ENCODE data around the gene NEUROG3. TPM values are rescaled to one million over a fixed set of nuclear protein-coding genes. Genes with fewer than 3 reads are reported as not detected.

Gene NEUROG3
- total and polyA plus RNA-seq, 2 experiments from 2014 or later, result 0.87 TPM; not detected in 1

DNA sequence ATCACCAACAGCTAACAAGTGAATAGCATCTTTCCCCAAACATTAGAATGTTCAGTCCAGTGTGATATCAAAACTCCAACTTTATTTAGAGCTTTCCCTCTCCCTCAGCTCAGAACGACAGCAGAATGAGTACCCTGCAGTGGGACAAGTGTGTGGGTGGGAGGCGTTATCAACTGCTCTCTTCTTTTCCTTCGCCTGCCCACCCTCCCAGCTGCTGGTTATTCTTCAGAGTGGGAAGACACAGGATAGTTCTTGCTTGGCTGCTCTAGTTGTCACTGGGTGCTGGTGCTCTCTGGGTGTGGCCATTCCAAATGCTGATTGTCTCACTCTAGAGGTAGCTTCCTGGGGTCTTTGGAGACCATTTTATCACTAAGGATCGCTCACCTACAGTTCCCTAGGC lies 43.1 kb upstream of the NEUROG3 start:
- no peak for DNase-seq (ENCODE audit: low spot score)
- Histone ChIP-seq H3K9me2 (replicated peaks; ENCODE audit: insufficient read depth) (no peaks in the 10 kb centered on the region), H3K4me1 (ENCODE audit: insufficient read depth) (no peaks in the 10 kb centered on the region), H3K27me3 (no peaks in the 10 kb centered on the region), H3K4me2 (no peak overlapping the region), H3K79me2 (no peaks in the 10 kb centered on the region), H3K4me3 (no peak overlapping the region), H3K9me3 (ENCODE audit: low read depth) (no peaks in the 10 kb centered on the region), H2AFZ (no peak overlapping the region), H3K36me3 (replicated peaks; ENCODE audit: insufficient read depth, low read depth) (no peaks in the 10 kb centered on the region), H4K20me1 (ENCODE audit: insufficient read depth, poor library complexity, severe bottlenecking) (no peaks in the 10 kb centered on the region), H3K27ac (no peak overlapping the region)
- TF ChIP-seq EZH2phosphoT487 (IDR thresholded peaks at IDR 0.05; ENCODE audit: low read depth, severe bottlenecking, unreplicated experiment) (no peak), EZH2 (IDR thresholded peaks at IDR 0.05; ENCODE audit: borderline replicate concordance) (no peak)
- TF ChIP-seq, protein P1, sequence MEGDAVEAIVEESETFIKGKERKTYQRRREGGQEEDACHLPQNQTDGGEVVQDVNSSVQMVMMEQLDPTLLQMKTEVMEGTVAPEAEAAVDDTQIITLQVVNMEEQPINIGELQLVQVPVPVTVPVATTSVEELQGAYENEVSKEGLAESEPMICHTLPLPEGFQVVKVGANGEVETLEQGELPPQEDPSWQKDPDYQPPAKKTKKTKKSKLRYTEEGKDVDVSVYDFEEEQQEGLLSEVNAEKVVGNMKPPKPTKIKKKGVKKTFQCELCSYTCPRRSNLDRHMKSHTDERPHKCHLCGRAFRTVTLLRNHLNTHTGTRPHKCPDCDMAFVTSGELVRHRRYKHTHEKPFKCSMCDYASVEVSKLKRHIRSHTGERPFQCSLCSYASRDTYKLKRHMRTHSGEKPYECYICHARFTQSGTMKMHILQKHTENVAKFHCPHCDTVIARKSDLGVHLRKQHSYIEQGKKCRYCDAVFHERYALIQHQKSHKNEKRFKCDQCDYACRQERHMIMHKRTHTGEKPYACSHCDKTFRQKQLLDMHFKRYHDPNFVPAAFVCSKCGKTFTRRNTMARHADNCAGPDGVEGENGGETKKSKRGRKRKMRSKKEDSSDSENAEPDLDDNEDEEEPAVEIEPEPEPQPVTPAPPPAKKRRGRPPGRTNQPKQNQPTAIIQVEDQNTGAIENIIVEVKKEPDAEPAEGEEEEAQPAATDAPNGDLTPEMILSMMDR (IDR thresholded peaks at IDR 0.05; ENCODE audit: poor library complexity), result no peak
- 80% methylated on average over 4 of the region's 4 CpGs for WGBS (ENCODE audit: low lambda C conversion rate, missing lambda C conversion rate)

DNA sequence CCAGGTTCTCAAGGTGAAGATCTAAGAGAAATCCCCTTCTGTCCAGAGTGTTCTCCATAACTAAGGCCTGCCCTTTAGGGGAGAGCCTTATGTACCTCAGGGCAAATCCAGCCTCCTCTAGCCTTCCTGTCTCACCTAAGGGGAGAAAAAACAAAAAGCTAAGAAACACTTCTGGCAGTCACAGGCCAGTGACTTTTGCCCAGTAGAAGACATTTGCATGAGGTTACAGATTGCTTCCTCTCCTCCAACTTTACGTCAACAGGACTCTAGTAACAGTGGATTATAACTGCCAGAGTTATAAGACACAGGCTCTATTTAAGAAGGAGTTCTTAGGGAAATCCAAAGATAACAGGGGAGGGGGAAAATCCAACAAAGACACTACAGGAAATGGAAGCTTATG lies 40.9 kb upstream of the NEUROG3 start:
- Histone ChIP-seq H3K9me2 (replicated peaks; ENCODE audit: insufficient read depth) (no peaks in the 10 kb centered on the region), H3K4me2 (no peak overlapping the region), H3K9me3 (ENCODE audit: low read depth) (no peaks in the 10 kb centered on the region), H2AFZ (no peak overlapping the region), H3K79me2 (no peaks in the 10 kb centered on the region), H3K4me1 (ENCODE audit: insufficient read depth) (no peaks in the 10 kb centered on the region), H4K20me1 (ENCODE audit: insufficient read depth, poor library complexity, severe bottlenecking) (no peaks in the 10 kb centered on the region), H3K27me3 (no peaks in the 10 kb centered on the region), H3K36me3 (replicated peaks; ENCODE audit: insufficient read depth, low read depth) (no peaks in the 10 kb centered on the region), H3K27ac (no peak overlapping the region), H3K4me3 (no peak overlapping the region)
- no peak for DNase-seq (ENCODE audit: low spot score)
- 64% methylated on average over 1 of the region's 1 CpG for WGBS (ENCODE audit: low lambda C conversion rate, missing lambda C conversion rate)
- TF ChIP-seq EZH2 (IDR thresholded peaks at IDR 0.05; ENCODE audit: borderline replicate concordance), result no peak
- TF ChIP-seq EZH2phosphoT487 (IDR thresholded peaks at IDR 0.05; ENCODE audit: low read depth, severe bottlenecking, unreplicated experiment), result no peak
- TF ChIP-seq, protein P1 (IDR thresholded peaks at IDR 0.05; ENCODE audit: poor library complexity), result no peak

GRCh38 chr10:69612760-69613159 lies 39.5 kb upstream of the NEUROG3 start:
- Histone ChIP-seq H3K27me3 (no peaks in the 10 kb centered on the region), H3K9me2 (replicated peaks; ENCODE audit: insufficient read depth) (no peaks in the 10 kb centered on the region), H3K4me2 (no peak overlapping the region), H3K27ac (no peak overlapping the region), H3K4me1 (ENCODE audit: insufficient read depth) (no peaks in the 10 kb centered on the region), H3K36me3 (replicated peaks; ENCODE audit: insufficient read depth, low read depth) (no peaks in the 10 kb centered on the region), H3K9me3 (ENCODE audit: low read depth) (no peaks in the 10 kb centered on the region), H3K4me3 (no peak overlapping the region), H4K20me1 (ENCODE audit: insufficient read depth, poor library complexity, severe bottlenecking) (no peaks in the 10 kb centered on the region), H3K79me2 (no peaks in the 10 kb centered on the region), H2AFZ (no peak overlapping the region)
- TF ChIP-seq EZH2phosphoT487 (IDR thresholded peaks at IDR 0.05; ENCODE audit: low read depth, severe bottlenecking, unreplicated experiment) (no peak), EZH2 (IDR thresholded peaks at IDR 0.05; ENCODE audit: borderline replicate concordance) (no peak)
- TF ChIP-seq, protein P1 (IDR thresholded peaks at IDR 0.05; ENCODE audit: poor library complexity), result no peak
- DNase-seq (ENCODE audit: low spot score), result no peak

GRCh38 chr10:69609077-69609476 lies 35.9 kb upstream of the NEUROG3 start:
- DNase-seq (ENCODE audit: low spot score), result no peak
- Histone ChIP-seq H3K79me2 (no peaks in the 10 kb centered on the region), H3K9me3 (ENCODE audit: low read depth) (no peaks in the 10 kb centered on the region), H3K27me3 (no peaks in the 10 kb centered on the region), H2AFZ (no peak overlapping the region), H3K4me3 (no peak overlapping the region), H3K27ac (no peak overlapping the region), H4K20me1 (ENCODE audit: insufficient read depth, poor library complexity, severe bottlenecking) (no peaks in the 10 kb centered on the region), H3K4me1 (ENCODE audit: insufficient read depth) (no peaks in the 10 kb centered on the region), H3K36me3 (replicated peaks; ENCODE audit: insufficient read depth, low read depth) (no peaks in the 10 kb centered on the region), H3K4me2 (no peak overlapping the region), H3K9me2 (replicated peaks; ENCODE audit: insufficient read depth) (no peaks in the 10 kb centered on the region)
- 90% methylated on average over 1 of the region's 1 CpG for WGBS (ENCODE audit: low lambda C conversion rate, missing lambda C conversion rate)
- TF ChIP-seq EZH2phosphoT487 (IDR thresholded peaks at IDR 0.05; ENCODE audit: low read depth, severe bottlenecking, unreplicated experiment) (no peak), EZH2 (IDR thresholded peaks at IDR 0.05; ENCODE audit: borderline replicate concordance) (no peak)
- TF ChIP-seq, protein P1 (IDR thresholded peaks at IDR 0.05; ENCODE audit: poor library complexity), result no peak

Measured in hepatocyte (in vitro differentiated cells).